HG03280 (cell line): ENCODE results near the gene PPP1R12B.
"Not testable (repeated sequence)": the region's sequence is repeated elsewhere in the genome, so short reads cannot be mapped to it uniquely, and the experiment has no call there.

Experiments
- ATAC-seq: cut with Tn5 transposase; IDR thresholded peaks from one replicate; pipeline ENCODE4 v1.9.1; 2021; ENCODE audit warnings: mild to moderate bottlenecking, moderate library complexity; ENCODE audit not compliant: unreplicated experiment

The PPP1R12B gene

GRCh38 chr1:202401771-202402170 is 53.3 kb downstream of the PPP1R12B start:
- ATAC-seq, result not testable (repeated sequence)

- ATAC-seq, result not testable (repeated sequence)
Measured at GRCh38 chr1:202403381-202403780, 54.9 kb downstream of the PPP1R12B start.

GRCh38 chr1:202405928-202406327 is 57.4 kb downstream of the PPP1R12B start:
- ATAC-seq, result no peak

DNA sequence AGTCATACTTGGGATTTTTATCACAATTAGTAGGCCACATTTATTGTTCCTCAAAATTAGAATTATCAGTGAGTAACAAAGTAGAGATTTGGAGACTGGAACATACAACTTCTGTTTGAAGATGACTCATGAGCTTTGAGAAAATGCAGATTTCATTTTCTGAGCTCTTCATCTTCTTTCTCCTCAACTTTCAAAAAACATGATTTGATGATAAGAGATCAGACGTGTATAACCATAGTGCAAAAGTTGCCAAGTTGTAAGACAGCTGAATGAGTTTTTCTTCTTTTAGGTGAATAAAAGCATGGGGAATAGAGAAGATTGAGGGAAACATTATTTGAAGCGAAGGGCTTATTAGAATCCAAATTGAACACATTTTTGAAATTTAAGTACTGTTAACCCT is 58.4 kb downstream of the PPP1R12B start:
- ATAC-seq, result not testable (repeated sequence)

DNA sequence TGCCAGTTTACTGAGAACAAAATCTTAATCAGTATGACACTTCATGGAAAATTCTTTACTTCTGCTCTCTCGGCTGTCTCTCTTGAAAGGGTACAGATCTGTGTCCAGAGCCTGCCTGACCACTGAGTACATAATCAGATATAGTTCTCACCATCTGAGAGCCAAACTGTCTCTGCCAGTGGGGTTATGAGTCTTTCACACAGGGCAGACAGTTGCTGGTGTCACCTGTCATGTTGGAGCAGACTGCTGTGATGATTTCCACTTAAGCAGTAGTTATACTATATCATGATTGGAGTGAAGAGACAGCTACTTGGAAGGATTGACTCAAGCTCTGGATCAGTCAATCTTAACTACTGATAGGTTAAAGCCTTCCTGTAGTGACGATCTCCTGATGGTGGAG is 58.9 kb downstream of the PPP1R12B start:
- not testable (repeated sequence) for ATAC-seq

DNA sequence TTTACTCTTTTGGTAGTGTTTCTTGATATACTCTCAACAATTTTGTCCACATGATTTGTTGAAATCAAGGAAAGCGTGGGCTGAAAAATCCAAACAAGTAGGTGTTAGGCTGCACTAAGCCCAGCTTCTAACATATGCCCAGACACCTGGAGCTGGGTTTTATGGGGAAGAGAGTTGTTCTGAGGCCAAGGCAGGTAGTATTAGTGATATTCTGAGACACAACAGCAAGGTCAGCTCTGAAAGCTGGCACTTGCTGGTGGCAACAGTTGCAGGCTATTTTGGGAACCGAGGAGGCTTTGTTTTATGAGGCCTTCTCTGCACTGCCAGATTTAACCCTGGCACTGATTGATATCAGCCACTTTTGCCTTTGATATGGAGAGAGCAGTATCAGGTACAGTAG is 61.8 kb downstream of the PPP1R12B start:
- ATAC-seq, result not testable (repeated sequence)

GRCh38 chr1:202410854-202411357 is 62.4 kb downstream of the PPP1R12B start:
- not testable (repeated sequence) for ATAC-seq

DNA sequence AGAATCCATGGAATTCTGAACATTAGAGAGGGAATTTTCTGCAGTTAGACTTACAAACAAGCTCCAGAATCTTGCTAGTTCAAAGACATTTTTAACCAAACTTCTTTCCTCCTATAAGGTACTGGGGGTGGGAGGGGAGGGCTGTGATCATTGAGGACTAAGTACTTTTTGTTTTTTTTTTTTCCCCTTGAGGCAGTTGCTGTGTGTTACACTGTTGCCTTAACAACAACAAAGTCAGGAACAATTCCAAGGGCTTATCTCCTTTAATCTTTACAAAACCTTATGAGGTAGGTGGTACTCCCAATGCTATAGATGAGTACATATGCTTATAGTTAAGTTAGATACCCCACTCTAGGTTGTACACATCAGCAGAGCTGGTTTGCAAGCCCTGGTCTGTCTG is 62.9 kb downstream of the PPP1R12B start:
- ATAC-seq, result no peak

DNA sequence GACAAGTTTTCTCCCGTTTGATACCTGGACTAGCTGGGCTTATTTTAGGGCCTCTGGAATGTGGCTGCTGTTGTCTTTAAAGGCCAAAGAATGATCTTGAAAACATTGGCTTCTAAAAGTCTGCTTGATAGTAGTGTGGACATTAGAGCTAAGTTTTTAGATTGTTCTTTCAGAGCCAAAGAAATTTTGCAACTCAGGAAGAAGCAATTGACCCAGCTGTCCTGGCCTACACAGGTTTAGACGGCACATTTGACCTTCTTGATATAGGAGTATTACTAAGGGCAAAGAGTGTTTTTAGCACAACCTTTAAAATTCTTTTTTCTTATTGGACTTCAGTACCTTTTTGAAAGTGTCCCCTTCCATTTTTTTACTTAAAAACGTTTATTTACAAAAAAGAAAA is 63.9 kb downstream of the PPP1R12B start:
- not testable (repeated sequence) for ATAC-seq

DNA sequence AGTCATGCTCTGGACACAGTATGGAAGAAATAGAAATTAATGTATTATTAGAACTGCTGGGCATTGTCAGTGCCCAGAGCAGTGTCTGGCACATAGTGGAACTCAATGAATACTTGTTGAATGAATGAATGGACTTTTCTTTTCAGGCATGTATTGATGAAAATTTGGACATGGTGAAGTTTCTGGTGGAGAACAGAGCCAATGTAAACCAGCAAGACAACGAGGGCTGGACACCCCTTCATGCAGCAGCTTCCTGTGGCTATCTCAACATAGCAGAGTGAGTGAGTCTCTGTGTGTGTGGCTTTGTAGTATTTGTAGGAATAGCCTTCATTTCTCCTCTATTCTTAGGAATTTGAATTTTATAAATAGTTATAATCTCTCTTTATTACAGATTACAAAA is 68.1 kb downstream of the PPP1R12B start:
- ATAC-seq, result no peak

DNA sequence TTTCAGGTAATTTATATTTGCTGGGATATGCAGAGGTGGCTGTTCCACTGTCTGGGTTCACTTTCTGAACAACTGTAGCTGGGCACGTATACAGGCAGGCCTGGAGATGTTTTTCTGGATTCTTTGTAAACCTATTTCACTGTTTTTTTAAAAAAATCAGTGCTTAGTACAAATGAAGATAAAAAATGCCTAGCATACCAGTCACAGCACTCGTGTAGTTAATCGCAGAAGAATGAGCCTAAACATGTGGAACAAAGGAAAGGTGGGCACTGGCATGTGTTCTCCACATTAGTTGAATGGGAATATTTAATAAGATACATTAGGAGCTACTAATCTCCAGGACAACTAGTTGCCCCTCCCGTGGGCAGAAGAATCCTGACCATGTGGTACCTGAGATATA is 68.6 kb downstream of the PPP1R12B start:
- ATAC-seq, result not testable (repeated sequence)

DNA sequence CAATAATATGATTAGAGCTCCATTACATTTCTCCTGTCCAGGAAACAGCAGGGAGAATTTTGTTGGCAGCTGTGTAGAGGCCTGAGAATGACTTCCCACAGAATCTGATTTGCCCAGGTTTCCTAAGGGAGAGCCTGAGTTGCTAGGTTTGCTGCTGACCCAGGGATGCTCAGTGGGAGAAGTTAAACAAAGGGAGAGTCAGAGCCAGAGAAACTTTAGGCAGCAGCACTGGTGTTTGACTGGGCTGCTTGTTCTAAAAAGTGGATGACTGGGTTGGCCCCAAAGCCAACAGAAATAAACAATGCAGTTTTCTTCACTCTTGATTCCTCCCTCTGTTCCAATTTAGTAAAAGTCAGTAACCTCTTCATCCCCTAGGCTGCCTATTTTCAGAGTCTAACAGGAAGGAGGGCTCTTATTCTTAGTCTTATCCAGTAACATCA is 69.3 kb downstream of the PPP1R12B start:
- ATAC-seq, result not testable (repeated sequence)

DNA sequence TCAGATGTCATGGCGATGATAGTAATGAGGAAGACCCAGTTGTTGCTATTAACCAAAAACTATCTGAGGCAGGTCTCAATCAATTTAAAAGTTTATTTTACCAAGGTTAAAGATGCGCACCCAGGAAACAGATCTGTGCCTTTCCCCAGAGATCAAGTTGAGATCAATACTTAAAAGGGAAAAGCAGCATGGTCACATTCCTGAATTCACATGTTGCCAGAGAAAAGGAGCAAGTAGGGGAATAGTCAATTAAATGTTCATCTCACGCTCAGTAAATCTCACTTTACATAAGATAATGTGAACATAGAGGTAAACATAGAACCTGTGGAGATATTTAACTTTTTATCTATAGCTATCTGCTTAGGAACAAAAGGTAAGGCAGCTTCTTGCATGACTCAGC is 71.2 kb downstream of the PPP1R12B start:
- not testable (repeated sequence) for ATAC-seq

DNA sequence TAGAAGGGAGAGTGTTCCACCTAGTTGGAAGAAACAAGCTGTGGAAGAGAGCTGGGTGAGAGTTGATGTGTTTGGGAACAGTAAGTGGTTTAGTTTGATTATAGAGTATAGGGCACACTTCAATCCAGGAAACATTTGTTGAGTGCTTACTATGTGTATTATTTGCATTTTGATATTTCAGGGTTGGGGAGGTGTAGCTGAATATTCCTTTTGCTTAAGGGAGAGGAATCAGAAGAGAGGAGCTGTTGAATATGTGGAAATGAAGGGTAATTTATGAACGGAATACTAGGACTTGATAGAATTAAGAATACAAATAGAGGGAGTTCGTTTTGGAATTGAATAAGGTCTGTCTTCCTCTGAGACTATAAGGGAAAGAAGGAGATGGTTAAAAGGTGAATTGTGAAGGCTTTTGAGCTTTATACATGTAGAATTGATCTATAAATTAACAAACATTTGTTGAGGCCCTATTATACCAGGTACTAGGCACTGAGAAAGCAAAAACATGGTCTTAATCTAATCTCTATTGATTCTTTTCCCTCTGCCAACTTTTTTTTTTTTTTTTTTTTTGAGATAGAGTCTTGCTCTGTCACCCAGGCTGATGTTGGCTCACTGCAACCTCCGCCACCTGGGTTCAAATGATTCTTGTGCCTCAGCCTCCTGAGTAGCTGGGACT is 72.1 kb downstream of the PPP1R12B start:
- ATAC-seq, result not testable (repeated sequence)

DNA sequence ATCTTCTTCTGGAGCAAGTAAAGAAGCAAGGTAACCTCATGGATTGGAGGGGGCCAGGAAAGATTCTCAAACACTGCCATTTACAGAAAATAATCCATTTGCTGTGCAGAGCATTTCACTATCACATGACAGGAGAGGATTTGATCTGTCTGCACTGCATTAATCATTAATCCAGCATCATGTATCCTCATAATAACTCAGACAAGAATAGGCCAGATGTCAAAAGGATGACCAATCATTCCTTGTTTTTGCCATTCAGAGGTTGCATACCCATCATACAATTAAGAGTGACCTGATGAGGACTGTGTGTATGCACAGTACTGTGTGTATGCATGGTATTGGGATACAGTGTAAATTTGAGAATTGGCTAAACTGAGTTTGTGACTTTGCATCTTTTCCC is 74.2 kb downstream of the PPP1R12B start:
- not testable (repeated sequence) for ATAC-seq

DNA sequence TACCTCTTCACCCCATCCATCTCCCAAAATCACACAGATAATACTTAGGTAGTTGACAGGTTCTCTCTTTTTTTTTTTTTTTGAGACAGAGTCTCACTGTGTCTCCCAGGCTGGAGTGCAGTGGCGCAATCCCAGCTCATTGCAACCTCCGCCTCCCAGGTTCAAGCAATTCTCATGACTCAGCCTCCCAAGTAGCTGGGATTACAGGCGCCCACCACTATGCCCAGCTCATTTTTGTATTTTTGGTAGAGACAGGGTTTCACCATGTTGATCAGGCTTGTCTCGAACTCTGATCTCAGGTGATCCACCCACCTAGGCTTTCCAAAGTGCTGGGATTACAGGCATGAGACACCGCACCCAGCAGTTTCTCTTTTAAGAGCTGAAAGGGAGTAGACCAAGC is 75.8 kb downstream of the PPP1R12B start:
- not testable (repeated sequence) for ATAC-seq

DNA sequence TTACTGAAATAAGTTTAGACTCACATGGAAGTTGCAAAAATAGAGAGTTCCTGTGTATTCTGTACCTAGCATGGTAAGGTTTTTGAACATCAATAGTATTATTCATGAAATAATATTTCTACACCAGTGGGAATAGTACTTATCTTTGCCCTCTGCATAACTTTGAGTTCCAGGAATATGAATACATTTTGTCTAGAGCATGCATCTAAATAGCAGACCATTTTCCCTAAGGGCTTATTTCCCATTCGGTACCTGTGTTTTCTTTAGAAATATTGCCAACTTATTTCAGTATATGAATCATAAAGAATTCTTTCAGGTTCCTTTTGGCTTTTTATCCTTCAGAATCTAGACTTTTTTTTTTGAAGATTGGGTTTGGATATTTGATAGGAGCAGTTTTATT is 81.6 kb downstream of the PPP1R12B start:
- ATAC-seq, result not testable (repeated sequence)

GRCh38 chr1:202432338-202432737 is 83.8 kb downstream of the PPP1R12B start:
- ATAC-seq, result not testable (repeated sequence)

DNA sequence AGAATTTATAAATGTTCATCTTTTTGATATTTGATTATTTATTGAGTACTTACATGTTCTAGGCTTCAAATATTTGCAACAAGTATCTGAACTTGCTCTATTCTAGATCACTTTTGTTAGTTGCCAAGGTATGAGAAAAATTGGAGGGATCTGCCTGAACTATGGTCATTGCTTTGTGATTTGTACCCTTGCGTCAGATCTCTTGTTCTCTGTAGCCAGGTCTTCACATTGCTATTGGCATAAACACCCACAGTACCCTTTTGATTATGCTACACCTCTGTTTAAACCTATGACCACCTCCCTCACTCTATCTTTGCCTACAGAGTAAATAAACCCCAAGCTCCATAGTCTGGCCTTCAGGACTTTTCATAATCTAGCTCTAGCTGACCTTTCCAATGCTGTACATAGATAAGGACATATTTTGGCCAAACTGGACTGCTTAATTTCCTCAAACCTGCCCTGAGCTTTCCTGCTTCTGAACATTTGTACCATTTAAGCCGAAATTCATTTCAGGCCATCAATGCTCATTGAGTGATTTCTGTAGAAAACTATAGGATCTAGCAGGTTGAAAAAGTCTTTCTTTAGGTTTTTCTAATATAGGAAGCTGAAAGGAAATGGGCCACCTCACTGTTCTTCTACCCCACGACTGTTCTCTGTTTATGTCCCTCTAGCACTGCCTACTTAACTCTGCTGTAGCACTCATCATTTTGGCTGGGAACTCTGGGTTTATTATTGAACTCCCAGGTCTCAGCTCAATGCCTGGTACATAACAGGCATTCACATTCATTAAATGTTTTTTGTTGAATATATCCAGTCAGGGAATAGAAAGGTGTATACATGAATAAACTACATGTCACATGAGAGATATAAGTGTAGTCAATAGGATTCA is 84.9 kb downstream of the PPP1R12B start:
- no peak for ATAC-seq

DNA sequence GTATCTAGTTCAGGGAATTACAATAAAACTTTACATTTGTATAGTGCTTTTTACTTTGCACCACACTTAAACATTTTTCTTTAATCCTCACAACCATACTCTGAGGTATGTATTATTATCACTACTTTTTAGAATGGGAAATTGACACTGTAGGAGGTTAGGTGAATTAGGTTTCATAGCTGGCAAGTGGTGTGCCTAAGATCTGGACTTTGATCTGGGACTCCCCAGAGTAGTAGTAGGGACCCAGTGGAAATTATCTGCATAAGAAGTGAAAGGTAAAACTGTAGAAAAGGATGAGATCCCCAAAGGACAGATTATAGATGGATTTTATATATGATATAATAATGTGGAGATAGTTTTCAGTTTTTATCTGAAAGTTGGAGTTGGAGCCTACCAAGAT is 85.6 kb downstream of the PPP1R12B start:
- no peak for ATAC-seq

DNA sequence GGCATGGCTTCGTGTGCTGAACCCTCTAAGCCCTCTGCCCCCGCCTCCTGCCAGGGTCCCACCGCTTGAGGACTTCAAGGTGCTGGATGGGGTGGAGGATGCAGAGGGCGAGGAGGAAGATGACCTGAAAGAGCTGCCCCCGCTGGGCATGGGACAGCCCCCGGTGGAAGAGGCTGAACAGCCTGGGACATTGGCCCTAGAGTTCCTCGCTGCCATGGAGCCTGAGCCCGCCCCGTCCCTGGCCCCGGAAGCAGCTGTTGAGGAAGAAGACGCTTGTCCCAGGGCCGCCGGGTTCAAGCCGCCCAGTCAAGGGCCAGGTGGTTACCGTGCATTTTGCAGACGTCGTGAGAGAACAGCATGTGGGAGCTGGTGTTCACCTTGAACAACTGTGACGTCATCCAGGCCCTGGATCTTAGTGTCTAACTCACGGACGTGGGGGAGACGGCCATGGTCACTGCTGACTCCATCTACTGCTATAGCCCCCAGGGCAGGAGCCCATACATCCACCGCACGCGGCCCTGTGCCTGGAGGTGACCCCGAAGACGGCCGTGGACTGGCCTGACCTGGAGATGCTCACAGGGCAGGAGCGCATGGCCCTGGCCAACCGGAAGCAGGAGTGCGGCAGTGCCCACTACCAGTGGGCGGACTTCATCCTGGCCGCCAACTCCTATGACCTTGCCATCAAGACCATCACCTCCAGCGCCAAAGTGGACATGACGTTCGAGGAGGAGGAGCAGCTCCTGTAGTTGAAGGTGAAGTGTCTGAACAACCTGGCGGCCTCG is 90.1 kb downstream of the PPP1R12B start:
- no peak for ATAC-seq
